ENCODE data around the gene CHFR.

GRCh38 chr12:132838410-132839080 is 48.9 kb downstream of the CHFR start:
- no peak for TF ChIP-seq SMC3 (conservative IDR thresholded peaks at IDR 0.05; ENCODE audit: poor library complexity)
- TF ChIP-seq MXI1 (conservative IDR thresholded peaks at IDR 0.05; ENCODE audit: poor library complexity, severe bottlenecking) = no peak
- TF ChIP-seq CTCF (IDR thresholded peaks at IDR 0.05; ENCODE audit: poor library complexity, severe bottlenecking) = no peak
- no peak for TF ChIP-seq TAF1 (IDR thresholded peaks at IDR 0.05; ENCODE audit: low read depth)
- TF ChIP-seq POLR2AphosphoS5 (IDR thresholded peaks at IDR 0.05) = no peak
- TF ChIP-seq REST (IDR thresholded peaks at IDR 0.05; ENCODE audit: borderline replicate concordance) = no peak
- TF ChIP-seq EZH2 (IDR thresholded peaks at IDR 0.05; ENCODE audit: borderline replicate concordance, insufficient read depth, low read length, poor library complexity, severe bottlenecking) = no peak
- TF ChIP-seq RAD21 (conservative IDR thresholded peaks at IDR 0.05) = no peak
- no peak for TF ChIP-seq EP300 (conservative IDR thresholded peaks at IDR 0.05; ENCODE audit: poor library complexity, severe bottlenecking)

All from neural cell (in vitro differentiated cells).